GM23338 (cell line): ENCODE results near the gene HLX. TPM values are rescaled to one million over a fixed set of nuclear protein-coding genes. Genes with fewer than 3 reads are reported as not detected.

Source experiments
- ATAC-seq: fragments of 200-7000 bp; cut with Tn5 transposase; 3 replicates; pipeline ENCODE4 v1.9.1; 2020
- DNase-seq: peaks from one replicate; pipeline ENCODE4 v3.0.0-alpha.2; 2015; ENCODE audit warnings: low spot score
- H2AFZ ChIP-seq: fragments of 200-600 bp; sonication (generic); 2 replicates; pipeline ENCODE4 v1.8.0; 2016; ENCODE audit warnings: antibody characterized with exemption, mild to moderate bottlenecking, moderate library complexity
- H3F3A ChIP-seq: fragments of 200-600 bp; sonication (generic); replicated peaks from 2 replicates; pipeline ENCODE4 v1.8.0; 2017; ENCODE audit warnings: antibody characterized with exemption, mixed run types, low read depth
- H3K27ac ChIP-seq: fragments of 200-600 bp; sonication (generic); 2 replicates; pipeline ENCODE4 v1.6.1; 2016; ENCODE audit warnings: low read depth
- H3K27me3 ChIP-seq: fragments of 200-600 bp; sonication (generic); 2 replicates; pipeline ENCODE4 v1.8.0; 2016; ENCODE audit warnings: mild to moderate bottlenecking, mixed run types, moderate library complexity; ENCODE audit not compliant: insufficient read depth
- H3K36me3 ChIP-seq: fragments of 200-600 bp; sonication (generic); 2 replicates; pipeline ENCODE4 v1.8.0; 2016; ENCODE audit warnings: mild to moderate bottlenecking; ENCODE audit not compliant: insufficient read depth
- H3K4me1 ChIP-seq: fragments of 200-600 bp; sonication (generic); 2 replicates; pipeline ENCODE4 v1.8.0; 2016; ENCODE audit warnings: mild to moderate bottlenecking, moderate library complexity; ENCODE audit not compliant: insufficient read depth
- H3K4me2 ChIP-seq: fragments of 200-600 bp; sonication (generic); 2 replicates; pipeline ENCODE4 v1.7.1; 2017; ENCODE audit warnings: mixed run types
- H3K4me3 ChIP-seq: fragments of 200-600 bp; sonication (generic); 2 replicates; pipeline ENCODE4 v1.6.1; 2016; ENCODE audit warnings: mixed run types
- H3K79me2 ChIP-seq: fragments of 200-600 bp; sonication (generic); replicated peaks from 2 replicates; pipeline ENCODE4 v1.8.0; 2017; ENCODE audit warnings: mild to moderate bottlenecking; ENCODE audit not compliant: insufficient read depth
- H3K9me2 ChIP-seq: fragments of 200-600 bp; sonication (generic); 2 replicates; pipeline ENCODE4 v1.8.0; 2017; ENCODE audit not compliant: insufficient read depth
- H4K20me1 ChIP-seq: fragments of 200-600 bp; sonication (generic); replicated peaks from 2 replicates; pipeline ENCODE4 v1.8.0; 2017; ENCODE audit warnings: mild to moderate bottlenecking; ENCODE audit not compliant: insufficient read depth
- H3K27ac Mint-ChIP-seq: 2 replicates; pipeline ENCODE4 v1.8.0; 2020; ENCODE audit warnings: inconsistent platforms, mild to moderate bottlenecking, moderate library complexity, mixed read lengths
- H3K27me3 Mint-ChIP-seq: 3 replicates; pipeline ENCODE4 v1.8.0; 2022; ENCODE audit warnings: low read depth, mild to moderate bottlenecking, moderate library complexity, mixed read lengths, inconsistent platforms; ENCODE audit not compliant: insufficient read depth, poor library complexity
- H3K36me3 Mint-ChIP-seq: 3 replicates; pipeline ENCODE4 v1.8.0; 2021; ENCODE audit warnings: low read depth, mild to moderate bottlenecking, inconsistent platforms, moderate library complexity, mixed read lengths
- H3K4me1 Mint-ChIP-seq: 3 replicates; pipeline ENCODE4 v1.8.0; 2020; ENCODE audit warnings: mild to moderate bottlenecking, inconsistent platforms, mixed read lengths
- H3K4me3 Mint-ChIP-seq: 3 replicates; pipeline ENCODE4 v1.8.0; 2021; ENCODE audit warnings: moderate library complexity, mild to moderate bottlenecking, inconsistent platforms, mixed read lengths
- H3K9me3 Mint-ChIP-seq: 3 replicates; pipeline ENCODE4 v1.8.0; 2020; ENCODE audit warnings: moderate library complexity, mild to moderate bottlenecking, inconsistent platforms, mixed read lengths
- CREB1 ChIP-seq: fragments of 250-450 bp; sonication (Bioruptor Pico); IDR thresholded peaks from 2 replicates; pipeline ENCODE4 v1.5.0; 2020; ENCODE audit warnings: low read depth, mild to moderate bottlenecking, moderate library complexity
- EZH2 ChIP-seq: fragments of 200-600 bp; sonication (generic); IDR thresholded peaks from one replicate; pipeline ENCODE4 v1.8.0; 2017; ENCODE audit warnings: antibody characterized with exemption, mild to moderate bottlenecking, low read depth; ENCODE audit not compliant: unreplicated experiment
- EZH2phosphoT487 ChIP-seq: fragments of 200-600 bp; sonication (generic); IDR thresholded peaks from one replicate; pipeline ENCODE4 v1.8.1; 2018; ENCODE audit warnings: antibody characterized with exemption; ENCODE audit not compliant: unreplicated experiment
- JUNB ChIP-seq: IDR thresholded peaks from one replicate; pipeline ENCODE4 v1.6.1; 2016; ENCODE audit warnings: antibody characterized with exemption; ENCODE audit not compliant: unreplicated experiment
- NANOG ChIP-seq: IDR thresholded peaks from 2 replicates; pipeline ENCODE4 v1.6.1; 2016; ENCODE audit warnings: antibody characterized with exemption, borderline replicate concordance
- POLR2AphosphoS5 ChIP-seq: IDR thresholded peaks from 2 replicates; pipeline ENCODE4 v1.6.1; 2016; ENCODE audit warnings: antibody characterized with exemption, low read depth
- ZNF114 ChIP-seq: fragments of 250-450 bp; sonication (Bioruptor Pico); IDR thresholded peaks from 2 replicates; pipeline ENCODE4 v1.5.0; 2020; ENCODE audit warnings: mild to moderate bottlenecking, moderate library complexity
- ZNF331 ChIP-seq: fragments of 250-450 bp; sonication (Bioruptor Pico); IDR thresholded peaks from 2 replicates; pipeline ENCODE4 v1.5.0; 2020; ENCODE audit warnings: low read depth, mild to moderate bottlenecking, moderate library complexity
- polyA plus RNA-seq: library from polyadenylated mRNA; unstranded; fragments of >200 nt; fragmentation: Nextera tagmentation; extraction: Ambion mirVana; gene quantifications from 2 replicates; pipeline ENCODE4 v1.2.1, GENCODE V29; 2016
- total RNA-seq: library from RNA; depleted of rRNA; stranded (reverse); fragments of >200 nt; shearing (Covaris generic); gene quantifications from 2 replicates; pipeline ENCODE4 v1.2.3, GENCODE V29; 2014
- TF ChIP-seq, protein P1 (sequence below): IDR thresholded peaks from 2 replicates; pipeline ENCODE4 v1.6.1; 2016; ENCODE audit warnings: antibody characterized with exemption
- TF ChIP-seq, protein P2 (sequence below), 2 experiments: fragments of 200-600 bp in 1 of 2; sonication (generic) in 1 of 2; conservative IDR thresholded peaks; 2 replicates each; pipeline versions ENCODE4 v1.5.1 to v1.6.1; 2016 to 2017; ENCODE audit warnings: antibody characterized with exemption in 2 of 2, low read depth in 2 of 2, mild to moderate bottlenecking in 2 of 2, moderate library complexity in 1 of 2
- TF ChIP-seq, protein P3 (sequence below): IDR thresholded peaks from one replicate; pipeline ENCODE4 v1.6.1; 2018; ENCODE audit warnings: antibody characterized with exemption; ENCODE audit not compliant: unreplicated experiment

HLX gene
- total and polyA plus RNA-seq, 2 experiments from 2014 or later, result 0.07 TPM; not detected in 1

DNA sequence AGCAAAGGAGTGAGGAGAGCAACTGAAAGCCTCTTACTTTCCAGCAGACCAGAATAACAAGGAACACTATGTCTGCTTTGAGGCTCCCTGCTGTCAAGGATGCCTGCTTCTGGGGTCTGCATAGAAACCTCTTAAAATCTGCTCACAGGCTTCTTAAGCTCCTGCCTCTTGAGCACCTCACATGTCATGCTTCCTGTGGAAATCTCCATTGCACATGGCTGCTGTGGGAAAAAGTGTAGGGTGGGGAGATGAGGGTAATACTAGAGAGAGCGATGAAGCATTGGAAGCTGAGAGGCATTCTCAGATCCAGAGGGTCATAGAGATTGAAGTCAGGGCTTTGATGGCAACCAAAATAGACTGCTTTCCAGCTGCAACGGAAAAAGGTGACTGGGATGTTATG lies 6.2 kb upstream of the HLX start (continued):
- no peak for TF ChIP-seq CREB1
- TF ChIP-seq POLR2AphosphoS5, result no peak
- TF ChIP-seq, protein P1, sequence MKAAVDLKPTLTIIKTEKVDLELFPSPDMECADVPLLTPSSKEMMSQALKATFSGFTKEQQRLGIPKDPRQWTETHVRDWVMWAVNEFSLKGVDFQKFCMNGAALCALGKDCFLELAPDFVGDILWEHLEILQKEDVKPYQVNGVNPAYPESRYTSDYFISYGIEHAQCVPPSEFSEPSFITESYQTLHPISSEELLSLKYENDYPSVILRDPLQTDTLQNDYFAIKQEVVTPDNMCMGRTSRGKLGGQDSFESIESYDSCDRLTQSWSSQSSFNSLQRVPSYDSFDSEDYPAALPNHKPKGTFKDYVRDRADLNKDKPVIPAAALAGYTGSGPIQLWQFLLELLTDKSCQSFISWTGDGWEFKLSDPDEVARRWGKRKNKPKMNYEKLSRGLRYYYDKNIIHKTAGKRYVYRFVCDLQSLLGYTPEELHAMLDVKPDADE, result no peak
- no peak for TF ChIP-seq EZH2
- no peak for TF ChIP-seq NANOG
- TF ChIP-seq ZNF331 (CRISPR knock-in tag), result no peak

DNA sequence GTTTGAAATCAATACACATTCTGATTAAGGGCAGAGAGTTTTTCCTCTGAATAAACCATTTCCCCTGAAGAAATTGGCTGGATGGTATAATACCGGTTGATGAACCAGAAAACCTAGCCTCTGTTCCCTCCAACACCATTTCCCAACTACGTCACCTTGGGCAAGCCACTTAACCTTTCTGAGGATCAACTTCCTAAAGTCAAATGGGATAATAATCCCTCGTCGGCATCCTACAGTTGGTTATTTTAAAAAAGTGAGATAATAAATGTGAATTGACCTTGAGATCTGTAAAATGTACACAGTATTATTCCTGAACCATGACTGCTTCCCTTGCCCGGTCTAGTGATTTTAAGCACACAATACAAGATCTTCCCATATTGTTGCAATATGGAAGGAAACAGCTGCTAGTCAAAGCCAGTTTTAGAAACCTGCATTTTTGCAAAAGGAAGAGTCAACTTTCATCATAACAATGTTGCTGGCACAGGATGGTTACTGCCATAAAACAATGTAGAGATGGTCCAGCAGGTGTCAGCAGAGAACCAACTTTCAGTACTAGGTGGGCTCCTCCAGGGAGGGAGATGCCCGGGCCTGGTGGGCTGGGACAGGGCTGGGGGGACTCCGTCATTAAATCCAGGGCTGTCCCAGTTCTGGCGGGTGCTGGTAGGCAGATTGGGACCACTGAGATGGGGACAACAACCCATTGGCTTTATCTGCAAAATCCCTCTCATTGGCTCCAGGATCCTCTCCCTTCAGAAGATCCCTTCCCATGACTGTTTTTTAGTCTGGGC lies 5.2 kb upstream of the HLX start:
- Histone ChIP-seq H3K36me3 (no peaks in the 10 kb centered on the region), H4K20me1 (peaks cover 24% of the 10 kb centered on the region), H3K27me3 (peaks cover 54% of the 10 kb centered on the region), H3K9me2 (no peaks in the 10 kb centered on the region), H3F3A (0 out of 2 replicates have a peak, but pooled peaks cover 5% of the 10 kb centered on the region), H3K79me2 (no peaks in the 10 kb centered on the region), H3K4me2 (no peak overlapping the region), H3K4me1 (peaks cover 25% of the 10 kb centered on the region), H3K27ac (no peak overlapping the region), H3K4me3 (no peak overlapping the region), H2AFZ (no peak overlapping the region)
- no peaks in the 10 kb centered on the region for H3K36me3 Mint-ChIP-seq
- no peak overlapping the region for H3K4me3 Mint-ChIP-seq
- TF ChIP-seq, protein P2, sequence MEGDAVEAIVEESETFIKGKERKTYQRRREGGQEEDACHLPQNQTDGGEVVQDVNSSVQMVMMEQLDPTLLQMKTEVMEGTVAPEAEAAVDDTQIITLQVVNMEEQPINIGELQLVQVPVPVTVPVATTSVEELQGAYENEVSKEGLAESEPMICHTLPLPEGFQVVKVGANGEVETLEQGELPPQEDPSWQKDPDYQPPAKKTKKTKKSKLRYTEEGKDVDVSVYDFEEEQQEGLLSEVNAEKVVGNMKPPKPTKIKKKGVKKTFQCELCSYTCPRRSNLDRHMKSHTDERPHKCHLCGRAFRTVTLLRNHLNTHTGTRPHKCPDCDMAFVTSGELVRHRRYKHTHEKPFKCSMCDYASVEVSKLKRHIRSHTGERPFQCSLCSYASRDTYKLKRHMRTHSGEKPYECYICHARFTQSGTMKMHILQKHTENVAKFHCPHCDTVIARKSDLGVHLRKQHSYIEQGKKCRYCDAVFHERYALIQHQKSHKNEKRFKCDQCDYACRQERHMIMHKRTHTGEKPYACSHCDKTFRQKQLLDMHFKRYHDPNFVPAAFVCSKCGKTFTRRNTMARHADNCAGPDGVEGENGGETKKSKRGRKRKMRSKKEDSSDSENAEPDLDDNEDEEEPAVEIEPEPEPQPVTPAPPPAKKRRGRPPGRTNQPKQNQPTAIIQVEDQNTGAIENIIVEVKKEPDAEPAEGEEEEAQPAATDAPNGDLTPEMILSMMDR (conservative IDR thresholded peaks at IDR 0.05; ENCODE audit: low read depth in 2 of 2), result peak; percentile 87 to 92
- TF ChIP-seq POLR2AphosphoS5, result no peak
- peaks cover 47% of the 10 kb centered on the region for H3K27me3 Mint-ChIP-seq
- ATAC-seq (peak; percentile 45), DNase-seq (peak; percentile 84)
- no peak overlapping the region for H3K27ac Mint-ChIP-seq
- H3K9me3 Mint-ChIP-seq, result no peaks in the 10 kb centered on the region
- peaks cover 22% of the 10 kb centered on the region for H3K4me1 Mint-ChIP-seq

DNA sequence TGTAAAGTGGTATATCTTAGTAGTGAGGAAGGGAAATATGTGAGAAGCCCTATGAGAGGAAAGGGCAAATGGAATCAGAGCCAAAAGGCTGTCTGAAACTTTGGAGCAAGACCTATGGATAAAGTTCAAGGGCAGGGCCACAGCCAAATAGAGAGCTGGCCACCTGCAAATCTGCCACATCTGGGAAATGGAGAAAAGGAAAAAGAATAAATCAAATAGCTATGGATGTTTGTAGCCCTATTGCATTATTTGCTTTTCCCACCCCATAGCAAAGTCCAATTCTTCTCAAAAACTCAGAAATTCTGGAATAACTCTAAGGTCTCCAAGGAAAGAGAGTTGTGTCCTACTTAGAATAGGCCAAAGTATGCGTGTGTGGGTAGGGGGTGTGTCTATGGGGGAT lies 4.0 kb upstream of the HLX start:
- Histone ChIP-seq H3K27me3 (peaks cover 66% of the 10 kb centered on the region), H3K4me1 (peaks cover 27% of the 10 kb centered on the region), H3K79me2 (no peaks in the 10 kb centered on the region), H4K20me1 (peaks cover 25% of the 10 kb centered on the region), H3K27ac (no peak overlapping the region), H2AFZ (no peak overlapping the region), H3K4me2 (no peak overlapping the region), H3K36me3 (no peaks in the 10 kb centered on the region), H3K9me2 (no peaks in the 10 kb centered on the region), H3K4me3 (no peak overlapping the region), H3F3A (0 out of 2 replicates have a peak, but pooled peaks cover 5% of the 10 kb centered on the region)
- DNase-seq, result no peak
- Mint-ChIP-seq H3K27ac (no peak overlapping the region), H3K36me3 (no peaks in the 10 kb centered on the region), H3K4me1 (peaks cover 26% of the 10 kb centered on the region), H3K27me3 (peaks cover 59% of the 10 kb centered on the region), H3K9me3 (no peaks in the 10 kb centered on the region), H3K4me3 (no peak overlapping the region)
- TF ChIP-seq, protein P3, sequence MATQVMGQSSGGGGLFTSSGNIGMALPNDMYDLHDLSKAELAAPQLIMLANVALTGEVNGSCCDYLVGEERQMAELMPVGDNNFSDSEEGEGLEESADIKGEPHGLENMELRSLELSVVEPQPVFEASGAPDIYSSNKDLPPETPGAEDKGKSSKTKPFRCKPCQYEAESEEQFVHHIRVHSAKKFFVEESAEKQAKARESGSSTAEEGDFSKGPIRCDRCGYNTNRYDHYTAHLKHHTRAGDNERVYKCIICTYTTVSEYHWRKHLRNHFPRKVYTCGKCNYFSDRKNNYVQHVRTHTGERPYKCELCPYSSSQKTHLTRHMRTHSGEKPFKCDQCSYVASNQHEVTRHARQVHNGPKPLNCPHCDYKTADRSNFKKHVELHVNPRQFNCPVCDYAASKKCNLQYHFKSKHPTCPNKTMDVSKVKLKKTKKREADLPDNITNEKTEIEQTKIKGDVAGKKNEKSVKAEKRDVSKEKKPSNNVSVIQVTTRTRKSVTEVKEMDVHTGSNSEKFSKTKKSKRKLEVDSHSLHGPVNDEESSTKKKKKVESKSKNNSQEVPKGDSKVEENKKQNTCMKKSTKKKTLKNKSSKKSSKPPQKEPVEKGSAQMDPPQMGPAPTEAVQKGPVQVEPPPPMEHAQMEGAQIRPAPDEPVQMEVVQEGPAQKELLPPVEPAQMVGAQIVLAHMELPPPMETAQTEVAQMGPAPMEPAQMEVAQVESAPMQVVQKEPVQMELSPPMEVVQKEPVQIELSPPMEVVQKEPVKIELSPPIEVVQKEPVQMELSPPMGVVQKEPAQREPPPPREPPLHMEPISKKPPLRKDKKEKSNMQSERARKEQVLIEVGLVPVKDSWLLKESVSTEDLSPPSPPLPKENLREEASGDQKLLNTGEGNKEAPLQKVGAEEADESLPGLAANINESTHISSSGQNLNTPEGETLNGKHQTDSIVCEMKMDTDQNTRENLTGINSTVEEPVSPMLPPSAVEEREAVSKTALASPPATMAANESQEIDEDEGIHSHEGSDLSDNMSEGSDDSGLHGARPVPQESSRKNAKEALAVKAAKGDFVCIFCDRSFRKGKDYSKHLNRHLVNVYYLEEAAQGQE, result no peak
- no peak for TF ChIP-seq POLR2AphosphoS5
- no peak for TF ChIP-seq ZNF114
- TF ChIP-seq, protein P2 (conservative IDR thresholded peaks at IDR 0.05; ENCODE audit: low read depth in 2 of 2), result no peak
- TF ChIP-seq, protein P1, result no peak
- TF ChIP-seq EZH2phosphoT487, result no peak
- TF ChIP-seq JUNB, result no peak
- no peak for TF ChIP-seq CREB1
- no peak for TF ChIP-seq NANOG
- no peak for ATAC-seq
